Endothelial cell of umbilical vein (primary cell): ENCODE results near the gene PCGF5. TPM values are rescaled to one million over a fixed set of nuclear protein-coding genes. Genes with fewer than 3 reads are reported as not detected.

Experiments used
- BruUV-seq: library from RNA; stranded (reverse); fragments of 400-500 nt; replicated peaks from 2 replicates; lab custom pipeline; 2021; lab: Mats Ljungman, UMichigan
- CTCF ChIA-PET: fragments of 300-600, 350-600 bp; sonication (Branson Sonifier 250); formaldehyde crosslinking; loops from one replicate; lab custom pipeline; 2021; ENCODE audit warnings: antibody characterized with exemption, inconsistent platforms; lab: Charles Lee
- POLR2A ChIA-PET: fragments of 300-600, 350-600 bp; sonication (Branson Sonifier 250); formaldehyde crosslinking; loops from one replicate; lab custom pipeline; 2021; ENCODE audit warnings: antibody characterized with exemption, inconsistent platforms; lab: Charles Lee
- DNase-seq: peaks from one replicate; pipeline ENCODE4 v3.0.0-alpha.2; 2011; ENCODE audit warnings: low read depth, low spot score
- FAIRE-seq: peaks from 2 replicates; lab custom pipeline; 2011; peaks lifted over from hg19 to GRCh38; lab: Jason Lieb, UNC
- H2AFZ ChIP-seq: 2 replicates; pipeline ENCODE4 v1.6.0; 2012; ENCODE audit warnings: low read depth, low read length, control low read depth, inconsistent platforms
- H3K27ac ChIP-seq: 2 replicates; pipeline ENCODE4 v1.5.1; 2011; ENCODE audit warnings: low read depth, mild to moderate bottlenecking, control low read depth, low read length, moderate library complexity; ENCODE audit not compliant: insufficient read depth
- H3K27me3 ChIP-seq, 2 experiments: 2 replicates each; pipeline versions ENCODE4 v1.6.0 to v1.6.1; 2011; ENCODE audit warnings: low read length in 2 of 2, mixed read lengths in 1 of 2; ENCODE audit not compliant: control insufficient read depth in 2 of 2, insufficient read depth in 2 of 2
- H3K36me3 ChIP-seq, 2 experiments: 2 replicates in 1 of 2; 3 replicates in 1 of 2; pipeline ENCODE4 v1.5.1; 2011; ENCODE audit warnings: low read length in 2 of 2, mild to moderate bottlenecking in 1 of 2, moderate library complexity in 1 of 2; ENCODE audit not compliant: control insufficient read depth in 2 of 2, insufficient read depth in 2 of 2; ENCODE audit errors: extremely low read depth in 1 of 2
- H3K4me1 ChIP-seq: 3 replicates; pipeline ENCODE4 v1.5.1; 2011; ENCODE audit warnings: mild to moderate bottlenecking, low read length; ENCODE audit not compliant: control insufficient read depth, insufficient read depth; ENCODE audit errors: extremely low read depth
- H3K4me2 ChIP-seq: 2 replicates; pipeline ENCODE4 v1.6.1; 2011; ENCODE audit warnings: low read length, control low read depth, mixed read lengths; ENCODE audit not compliant: insufficient read depth
- H3K4me3 ChIP-seq, 3 experiments: fragments of 200-600 bp in 1 of 3; sonication (generic), shearing (Covaris generic) in 1 of 3; replicated peaks in 1 of 3; 2 replicates each; pipeline ENCODE4 v1.5.1; 2011 to 2016; ENCODE audit warnings: control low read depth in 3 of 3, low read length in 3 of 3, mild to moderate bottlenecking in 2 of 3, inconsistent platforms in 1 of 3, low read depth in 1 of 3, moderate library complexity in 1 of 3; ENCODE audit not compliant: insufficient read depth in 1 of 3
- H3K79me2 ChIP-seq: 2 replicates; pipeline ENCODE4 v1.6.0; 2012; ENCODE audit warnings: low read length, inconsistent platforms; ENCODE audit not compliant: control insufficient read depth, insufficient read depth
- H3K9ac ChIP-seq: replicated peaks from 2 replicates; pipeline ENCODE3; 2011; ENCODE audit warnings: low read length, control low read depth; ENCODE audit not compliant: insufficient read depth; ENCODE audit errors: extremely low read depth
- H3K9me1 ChIP-seq: replicated peaks from 3 replicates; pipeline ENCODE4 v1.6.0; 2011; ENCODE audit warnings: mild to moderate bottlenecking, low read length; ENCODE audit not compliant: control insufficient read depth, insufficient read depth; ENCODE audit errors: extremely low read depth
- H3K9me3 ChIP-seq: replicated peaks from 2 replicates; pipeline ENCODE4 v1.5.1; 2012; ENCODE audit warnings: low read length, inconsistent platforms; ENCODE audit not compliant: control insufficient read depth, insufficient read depth
- H4K20me1 ChIP-seq: replicated peaks from 2 replicates; pipeline ENCODE3; 2011; ENCODE audit warnings: mild to moderate bottlenecking, low read length; ENCODE audit not compliant: control insufficient read depth, insufficient read depth; ENCODE audit errors: extremely low read depth
- EZH2 ChIP-seq: IDR thresholded peaks from 2 replicates; pipeline ENCODE4 v1.6.1; 2012; ENCODE audit warnings: borderline replicate concordance, low read depth, mild to moderate bottlenecking, moderate library complexity, low read length, inconsistent platforms; ENCODE audit not compliant: severe bottlenecking
- FOS ChIP-seq: IDR thresholded peaks from 2 replicates; pipeline ENCODE4 v1.6.1; 2011; ENCODE audit warnings: mild to moderate bottlenecking, low read length, moderate library complexity, borderline replicate concordance; ENCODE audit not compliant: insufficient read depth
- GATA2 ChIP-seq: IDR thresholded peaks from 2 replicates; pipeline ENCODE4 v1.7.0; 2011; ENCODE audit warnings: low read depth, mild to moderate bottlenecking, moderate library complexity, mixed read lengths, low read length; ENCODE audit not compliant: insufficient read length, insufficient read depth
- JUN ChIP-seq: IDR thresholded peaks from 2 replicates; pipeline ENCODE4 v1.6.1; 2011; ENCODE audit warnings: borderline replicate concordance, low read depth; ENCODE audit not compliant: insufficient read length, insufficient read depth
- MYC ChIP-seq: IDR thresholded peaks from one replicate; pipeline ENCODE4 v1.6.1; 2011; ENCODE audit warnings: mild to moderate bottlenecking, low read depth, low read length
- POLR2A ChIP-seq: IDR thresholded peaks from 2 replicates; pipeline ENCODE4 v1.6.1; 2012; ENCODE audit warnings: low read depth, mild to moderate bottlenecking, control low read depth, low read length
- POLR2AphosphoS5 ChIP-seq: IDR thresholded peaks from 2 replicates; pipeline ENCODE4 v1.6.1; 2012; ENCODE audit warnings: low read depth, mild to moderate bottlenecking, control low read depth, low read length, moderate library complexity; ENCODE audit not compliant: insufficient read depth
- dilution Hi-C: fragments of 300-500 bp; cut with MboI; formaldehyde crosslinking; loops from one replicate; pipeline ENCODE4 v1.15.0; 2019; ENCODE audit warnings: low sequenced_read_pairs; ENCODE audit not compliant: extremely low pct_ligation_motif_present
- intact Hi-C: fragments of 100-400 bp; cut with micrococcal nuclease; formaldehyde crosslinking; loops from one replicate; pipeline ENCODE4 v1.10.0; 2022
- polyA plus RNA-seq, 4 experiments: library from polyadenylated mRNA; depleted of rRNA in 3 of 4; stranded (reverse) in 3 of 4; unstranded in 1 of 4; fragments of >200 nt; gene quantifications; 2 replicates each; pipeline versions ENCODE4 v1.2.1 to v1.2.3, GENCODE V29; 2011 to 2012; ENCODE audit warnings: missing spikeins in 1 of 4
- total RNA-seq: library from RNA; stranded (reverse); gene quantifications from 2 replicates; pipeline ENCODE4 v1.2.3, GENCODE V29; 2021
- TF ChIP-seq, protein P1 (sequence below): IDR thresholded peaks from 2 replicates; pipeline ENCODE4 v1.6.1; 2011; ENCODE audit not compliant: insufficient read depth, insufficient read length
- TF ChIP-seq, protein P2 (sequence below), 2 donors: IDR thresholded peaks; 1 replicate in 1 of 2; 2 replicates in 1 of 2; pipeline ENCODE4 v1.5.1; 2011; ENCODE audit warnings: low read length in 2 of 2, mild to moderate bottlenecking in 2 of 2, moderate library complexity in 2 of 2, control low read depth in 1 of 2, inconsistent platforms in 1 of 2, low read depth in 1 of 2; ENCODE audit not compliant: insufficient read depth in 1 of 2; ENCODE audit errors: extremely low read depth in 1 of 2

Gene PCGF5
- total and polyA plus RNA-seq, 2 donors (not counting 3 experiments of a cell fraction or from before 2014, with no cell fraction given): 25.0 to 29.8 TPM

DNA sequence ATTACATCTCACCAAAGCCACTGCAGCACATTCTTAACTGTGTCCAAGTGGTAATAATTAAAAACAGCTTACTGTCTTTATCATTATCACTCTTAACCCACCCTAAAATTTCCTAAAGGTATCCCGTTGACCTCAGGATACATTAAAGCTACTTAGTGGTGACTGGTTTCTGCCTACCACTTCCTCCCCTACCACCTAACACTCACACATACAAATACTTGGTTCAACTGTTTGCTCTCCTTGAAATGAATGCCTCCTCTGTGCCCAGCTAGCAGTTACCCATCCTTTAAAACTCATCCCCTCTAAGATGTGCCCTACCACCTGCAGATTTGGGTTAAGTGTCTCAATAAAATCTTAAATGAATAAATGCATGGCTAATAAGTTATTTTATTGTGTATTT, 7.1 kb downstream of the PCGF5 start:
- Histone ChIP-seq H3K4me1 (no peaks in the 10 kb centered on the region), H4K20me1 (no peaks in the 10 kb centered on the region), H3K9me3 (no peaks in the 10 kb centered on the region), H3K27me3 (no peaks in the 10 kb centered on the region), H3K27ac (no peak overlapping the region), H3K79me2 (peaks cover 2% of the 10 kb centered on the region), H3K4me3 (no peak overlapping the region), H3K4me2 (no peak overlapping the region), H2AFZ (no peak overlapping the region), H3K36me3 (peaks cover 0 to 3% of the 10 kb centered on the region in 2 experiments), H3K9me1 (no peaks in the 10 kb centered on the region), H3K9ac (no peak overlapping the region)
- intact Hi-C loops: no loop called here
- DNase-seq: no peak
- no peak for TF ChIP-seq GATA2
- TF ChIP-seq FOS: no peak
- TF ChIP-seq, protein P1, sequence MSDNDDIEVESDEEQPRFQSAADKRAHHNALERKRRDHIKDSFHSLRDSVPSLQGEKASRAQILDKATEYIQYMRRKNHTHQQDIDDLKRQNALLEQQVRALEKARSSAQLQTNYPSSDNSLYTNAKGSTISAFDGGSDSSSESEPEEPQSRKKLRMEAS: no peak
- TF ChIP-seq POLR2A: no peak
- no peak for TF ChIP-seq POLR2AphosphoS5
- no peak for TF ChIP-seq EZH2
- no peak for TF ChIP-seq MYC
- TF ChIP-seq, protein P2, sequence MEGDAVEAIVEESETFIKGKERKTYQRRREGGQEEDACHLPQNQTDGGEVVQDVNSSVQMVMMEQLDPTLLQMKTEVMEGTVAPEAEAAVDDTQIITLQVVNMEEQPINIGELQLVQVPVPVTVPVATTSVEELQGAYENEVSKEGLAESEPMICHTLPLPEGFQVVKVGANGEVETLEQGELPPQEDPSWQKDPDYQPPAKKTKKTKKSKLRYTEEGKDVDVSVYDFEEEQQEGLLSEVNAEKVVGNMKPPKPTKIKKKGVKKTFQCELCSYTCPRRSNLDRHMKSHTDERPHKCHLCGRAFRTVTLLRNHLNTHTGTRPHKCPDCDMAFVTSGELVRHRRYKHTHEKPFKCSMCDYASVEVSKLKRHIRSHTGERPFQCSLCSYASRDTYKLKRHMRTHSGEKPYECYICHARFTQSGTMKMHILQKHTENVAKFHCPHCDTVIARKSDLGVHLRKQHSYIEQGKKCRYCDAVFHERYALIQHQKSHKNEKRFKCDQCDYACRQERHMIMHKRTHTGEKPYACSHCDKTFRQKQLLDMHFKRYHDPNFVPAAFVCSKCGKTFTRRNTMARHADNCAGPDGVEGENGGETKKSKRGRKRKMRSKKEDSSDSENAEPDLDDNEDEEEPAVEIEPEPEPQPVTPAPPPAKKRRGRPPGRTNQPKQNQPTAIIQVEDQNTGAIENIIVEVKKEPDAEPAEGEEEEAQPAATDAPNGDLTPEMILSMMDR (IDR thresholded peaks at IDR 0.05; ENCODE audit: extremely low read depth in 1 of 2, insufficient read depth in 1 of 2, low read depth in 1 of 2, low read length in 2 of 2): no peak
- no peak for TF ChIP-seq JUN
- TSS peak; percentile 7 for BruUV-seq
- ChIA-PET CTCF (no interaction called here), POLR2A (no interaction called here)
- FAIRE-seq: no peak
- dilution Hi-C loops: no loop called here
